Stimulated activated CD8-positive, alpha-beta memory T cell treated with anti-CD3 and anti-CD28 coated beads, Interleukin-4, amount 100 ng/mL, for 4 hours (primary cell): ENCODE data around the gene HABP4.

Experiments
- DNase-seq, 2 donors: peaks; one replicate each; pipeline ENCODE4 v3.0.0-alpha.2; 2020; ENCODE audit warnings: low read depth in 2 of 2, low spot score in 1 of 2

HABP4 gene

GRCh38 chr9:96430377-96430776 is 19.6 kb upstream of the HABP4 start:
- DNase-seq: no peak

- DNase-seq: no peak
These were observed 14.6 kb upstream of the HABP4 start for GRCh38 chr9:96435345-96435744.

GRCh38 chr9:96436063-96436455 is 13.9 kb upstream of the HABP4 start:
- DNase-seq: no peak

GRCh38 chr9:96436456-96437126 is 13.4 kb upstream of the HABP4 start:
- DNase-seq: no peak

GRCh38 chr9:96437454-96437853 is 12.5 kb upstream of the HABP4 start:
- no peak for DNase-seq

- DNase-seq: no peak
These were observed 9.2 kb upstream of the HABP4 start for GRCh38 chr9:96440671-96441199.

GRCh38 chr9:96441798-96442445 is 8.0 kb upstream of the HABP4 start:
- DNase-seq: no peak

- DNase-seq: no peak
These were observed 7.5 kb upstream of the HABP4 start for GRCh38 chr9:96442491-96442890.

- DNase-seq: no peak
These were observed 2.6 kb upstream of the HABP4 start for GRCh38 chr9:96447406-96447805.

GRCh38 chr9:96448546-96449170 is 1.3 kb upstream of the HABP4 start:
- no peak for DNase-seq

- no peak for DNase-seq
These were observed 485 bp upstream of the HABP4 start for GRCh38 chr9:96449523-96449844.

- DNase-seq: no peak
These were observed 902 bp downstream of the HABP4 start for GRCh38 chr9:96450613-96451528.

GRCh38 chr9:96453625-96454024 is 3.7 kb downstream of the HABP4 start:
- no peak for DNase-seq

- DNase-seq: no peak
These were observed 7.3 kb downstream of the HABP4 start for GRCh38 chr9:96457266-96457665.

- no peak for DNase-seq
These were observed 8.3 kb downstream of the HABP4 start for GRCh38 chr9:96458226-96458625.

GRCh38 chr9:96459268-96460007 is 9.5 kb downstream of the HABP4 start:
- no peak for DNase-seq

- DNase-seq: no peak
These were observed 10.5 kb downstream of the HABP4 start for GRCh38 chr9:96460470-96460869.

- DNase-seq: no peak
These were observed 10.9 kb downstream of the HABP4 start for GRCh38 chr9:96460882-96461281.

GRCh38 chr9:96461336-96461735 is 11.4 kb downstream of the HABP4 start:
- DNase-seq: no peak

- DNase-seq: no peak
These were observed 12.6 kb downstream of the HABP4 start for GRCh38 chr9:96462541-96462940.

GRCh38 chr9:96464426-96464825 is 14.5 kb downstream of the HABP4 start:
- DNase-seq: no peak
